GM12878 (cell line): ENCODE results near the gene CACNA2D3. TPM values are rescaled to one million over a fixed set of nuclear protein-coding genes. Genes with fewer than 3 reads are reported as not detected.

Source experiments
- ATAC-seq: fragments of 200-7000 bp; cut with Tn5 transposase; 3 replicates; pipeline ENCODE4 v1.9.1; 2020; ENCODE audit warnings: mild to moderate bottlenecking, moderate library complexity
- BruUV-seq: library from RNA; stranded (reverse); fragments of 400-500 nt; replicated peaks from 2 replicates; lab custom pipeline; 2021; lab: Mats Ljungman, UMichigan
- CTCF ChIA-PET: fragments of 300-600 bp; sonication (Branson Sonifier 250); formaldehyde crosslinking; extraction: SDS; loops from one replicate; lab custom pipeline; 2021; ENCODE audit warnings: inconsistent platforms; lab: Yijun Ruan, JAX
- POLR2A ChIA-PET: fragments of 350-600 bp; formaldehyde crosslinking; extraction: SDS; loops from one replicate; lab custom pipeline; 2021; ENCODE audit warnings: inconsistent platforms; lab: Charles Lee
- RAD21 ChIA-PET: fragments of 300-600 bp; sonication (Branson Sonifier 250); formaldehyde crosslinking; loops from one replicate; lab custom pipeline; 2023; ENCODE audit warnings: antibody characterized with exemption; ENCODE audit not compliant: unreplicated experiment; lab: Charles Lee
- SMC1A ChIA-PET: fragments of 300-600 bp; sonication (Branson Sonifier 250); formaldehyde crosslinking; loops from one replicate; lab custom pipeline; 2023; ENCODE audit not compliant: unreplicated experiment, uncharacterized antibody; lab: Charles Lee
- DNase-seq: peaks from one replicate; pipeline ENCODE4 v3.0.0-alpha.2; 2011; ENCODE audit warnings: low read depth, low spot score
- FAIRE-seq: peaks from 3 replicates; lab custom pipeline; 2011; peaks lifted over from hg19 to GRCh38; lab: Jason Lieb, UNC
- H2AFZ ChIP-seq: 2 replicates; pipeline ENCODE4 v1.6.0; 2011; ENCODE audit warnings: low read depth, low read length, control low read depth; ENCODE audit not compliant: control insufficient read depth
- H3K27ac ChIP-seq: 2 replicates; pipeline ENCODE4 v1.5.1; 2011; ENCODE audit warnings: control low read depth; ENCODE audit not compliant: control insufficient read depth, insufficient read depth
- H3K27me3 ChIP-seq, 2 experiments: replicated peaks in 1 of 2; 2 replicates each; pipeline versions ENCODE4 v1.6.0 to v1.6.1; 2011; ENCODE audit warnings: low read length in 1 of 2; ENCODE audit not compliant: control insufficient read depth in 2 of 2, insufficient read depth in 2 of 2
- H3K36me3 ChIP-seq, 2 experiments: 2 replicates each; pipeline ENCODE4 v1.5.1; 2011; ENCODE audit warnings: low read length in 1 of 2; ENCODE audit not compliant: control insufficient read depth in 2 of 2, insufficient read depth in 2 of 2
- H3K4me1 ChIP-seq: 2 replicates; pipeline ENCODE4 v1.6.1; 2011; ENCODE audit warnings: mild to moderate bottlenecking, low read length, moderate library complexity, mixed read lengths; ENCODE audit not compliant: control insufficient read depth, insufficient read depth
- H3K4me2 ChIP-seq: 2 replicates; pipeline ENCODE4 v1.6.0; 2011; ENCODE audit warnings: control low read depth; ENCODE audit not compliant: control insufficient read depth, insufficient read depth
- H3K4me3 ChIP-seq: fragments of 200-600 bp; sonication (generic); 2 replicates; pipeline ENCODE4 v1.5.1; 2016
- H3K79me2 ChIP-seq: 2 replicates; pipeline ENCODE4 v1.6.0; 2011; ENCODE audit warnings: low read length; ENCODE audit not compliant: control insufficient read depth, insufficient read depth
- H3K9ac ChIP-seq: 2 replicates; pipeline ENCODE4 v1.8.0; 2011; ENCODE audit warnings: low read length, control low read depth, mixed read lengths; ENCODE audit not compliant: control insufficient read depth, insufficient read depth
- H3K9me3 ChIP-seq: replicated peaks from 3 replicates; pipeline ENCODE4 v1.5.1; 2011; ENCODE audit warnings: mild to moderate bottlenecking, low read length; ENCODE audit not compliant: control insufficient read depth, insufficient read depth
- H4K20me1 ChIP-seq: 2 replicates; pipeline ENCODE4 v1.6.0; 2011; ENCODE audit not compliant: control insufficient read depth, insufficient read depth
- ASH2L ChIP-seq: fragments of 300-600, 200-600 bp; sonication (generic); IDR thresholded peaks from 2 replicates; pipeline ENCODE4 v1.6.1; 2017; ENCODE audit warnings: low read depth, mild to moderate bottlenecking, borderline replicate concordance
- BHLHE40 ChIP-seq, 2 experiments: fragments of 450-650 bp in 1 of 2; IDR thresholded peaks; 2 replicates each; pipeline ENCODE4 v1.6.1; 2011 to 2017; ENCODE audit warnings: low read depth in 2 of 2, borderline replicate concordance in 1 of 2, improper control_type of control experiment in 1 of 2, low read length in 1 of 2, mild to moderate bottlenecking in 1 of 2
- EED ChIP-seq: sonication (generic); IDR thresholded peaks from 2 replicates; pipeline ENCODE4 v1.6.1; 2016; ENCODE audit warnings: antibody characterized with exemption, low read depth
- EGR1 ChIP-seq, 2 experiments: IDR thresholded peaks; 1 replicate in 1 of 2; 2 replicates in 1 of 2; pipeline ENCODE4 v1.6.1; 2011 to 2012; ENCODE audit warnings: low read depth in 2 of 2, low read length in 2 of 2, borderline replicate concordance in 1 of 2, mild to moderate bottlenecking in 1 of 2, moderate library complexity in 1 of 2
- EP300 ChIP-seq, 2 experiments: fragments of 150-350 bp in 1 of 2; IDR thresholded peaks; 2 replicates each; pipeline ENCODE4 v1.6.1; 2011 to 2012; ENCODE audit warnings: low read depth in 2 of 2, low read length in 2 of 2, borderline replicate concordance in 1 of 2, improper control_type of control experiment in 1 of 2, inconsistent platforms in 1 of 2; ENCODE audit not compliant: control insufficient read depth in 1 of 2
- EZH2 ChIP-seq: IDR thresholded peaks from 2 replicates; pipeline ENCODE4 v1.6.1; 2012; ENCODE audit warnings: low read depth, mild to moderate bottlenecking, control low read depth, inconsistent platforms, low read length, borderline replicate concordance; ENCODE audit not compliant: control insufficient read depth
- HCFC1 ChIP-seq: fragments of 150-350 bp; IDR thresholded peaks from 2 replicates; pipeline ENCODE4 v1.6.1; 2014; ENCODE audit warnings: low read length
- HSF1 ChIP-seq: fragments of 150-350 bp; IDR thresholded peaks from 2 replicates; pipeline ENCODE4 v1.6.1; 2014; ENCODE audit warnings: mild to moderate bottlenecking, low read depth, low read length
- IKZF2 ChIP-seq, 2 experiments: fragments of 450-650 bp; IDR thresholded peaks; 2 replicates each; pipeline ENCODE4 v1.6.1; 2017; ENCODE audit warnings: mild to moderate bottlenecking in 2 of 2, moderate library complexity in 2 of 2
- MEF2B ChIP-seq: fragments of 450-650 bp; IDR thresholded peaks from 2 replicates; pipeline ENCODE4 v1.6.1; 2018; ENCODE audit warnings: mild to moderate bottlenecking, moderate library complexity; ENCODE audit not compliant: partially characterized antibody, poor library complexity, severe bottlenecking
- MLLT1 ChIP-seq: fragments of 450-650 bp; IDR thresholded peaks from 2 replicates; pipeline ENCODE4 v1.6.1; 2016; ENCODE audit warnings: mild to moderate bottlenecking
- NBN ChIP-seq: fragments of 450-650 bp; IDR thresholded peaks from 2 replicates; pipeline ENCODE4 v1.6.1; 2016
- SKIL ChIP-seq: fragments of 450-650 bp; IDR thresholded peaks from 2 replicates; pipeline ENCODE4 v1.6.1; 2017; ENCODE audit warnings: mild to moderate bottlenecking, low read depth, inconsistent platforms; ENCODE audit not compliant: poor library complexity, severe bottlenecking
- SREBF2 ChIP-seq: IDR thresholded peaks from 2 replicates; pipeline ENCODE4 v1.6.1; 2012; ENCODE audit warnings: mild to moderate bottlenecking, low read length
- STAT3 ChIP-seq: IDR thresholded peaks from 2 replicates; pipeline ENCODE4 v1.6.1; 2011; ENCODE audit warnings: low read depth, low read length, improper control_type of control experiment
- SUZ12 ChIP-seq: fragments of 200-600 bp; sonication (generic); IDR thresholded peaks from one replicate; pipeline ENCODE4 v1.6.1; 2018; ENCODE audit warnings: antibody characterized with exemption, mild to moderate bottlenecking; ENCODE audit not compliant: unreplicated experiment
- TCF3 ChIP-seq: IDR thresholded peaks from 2 replicates; pipeline ENCODE4 v1.6.1; 2012; ENCODE audit warnings: low read depth, mild to moderate bottlenecking, low read length, borderline replicate concordance; ENCODE audit not compliant: insufficient read depth
- WRNIP1 ChIP-seq: IDR thresholded peaks from 2 replicates; pipeline ENCODE4 v1.6.1; 2011; ENCODE audit warnings: low read depth, low read length, improper control_type of control experiment, borderline replicate concordance
- WGBS: methylation state at CpG from one replicate; pipeline ENCODE4 v1.1.6; 2016; ENCODE audit warnings: low lambda C conversion rate; ENCODE audit not compliant: insufficient replicate concordance, insufficient coverage; ENCODE audit errors: missing lambda C conversion rate; 5-methylcytosine and 5-hydroxymethylcytosine counted together
- in situ Hi-C: fragments of 300-500 bp; cut with MboI; formaldehyde crosslinking; loops from 9 replicates; pipeline ENCODE4 v1.14.3; 2018; ENCODE audit warnings: mixed read lengths
- intact Hi-C: fragments of 100-400 bp; cut with micrococcal nuclease; formaldehyde crosslinking; loops from one replicate; pipeline ENCODE4 v1.14.2; 2022; ENCODE audit not compliant: unreplicated experiment
- polyA plus RNA-seq, 11 experiments: library from polyadenylated mRNA; depleted of rRNA in 4 of 11; unstranded in 6 of 11; stranded (reverse) in 5 of 11; fragments of >200 nt; fragmentation: Nextera tagmentation in 4 of 11; fragmentation: Illumina TruSeq in 1 of 11; extraction: Ambion mirVana in 4 of 11; extraction: Trizol in 1 of 11; gene quantifications; 1 replicate in 1 of 11; 2 replicates in 10 of 11; pipeline versions ENCODE4 v1.2.1 to v1.2.3, GENCODE V29; 2011 to 2016; ENCODE audit warnings: inconsistent platforms in 2 of 11, missing spikeins in 2 of 11, low read depth in 1 of 11
- total RNA-seq, 4 experiments: library from RNA; depleted of rRNA in 3 of 4; stranded (reverse); fragments of >200 nt in 3 of 4; fragmentation: Illumina TruSeq in 1 of 4; extraction: Trizol in 1 of 4; gene quantifications; 2 replicates each; pipeline versions ENCODE4 v1.2.1 to v1.2.3, GENCODE V29; 2013 to 2021

Gene CACNA2D3
- total and polyA plus RNA-seq, 10 of the 15 experiments (the other 5 are each of a cell fraction or from before 2014, with no cell fraction given): not detected

GRCh38 chr3:54888162-54888561, 765.8 kb downstream of the CACNA2D3 start:
- Histone ChIP-seq H3K36me3 (no peaks in the 10 kb centered on the region), H4K20me1 (no peaks in the 10 kb centered on the region), H3K79me2 (no peaks in the 10 kb centered on the region), H3K9ac (no peak overlapping the region), H3K4me3 (no peak overlapping the region), H3K9me3 (no peaks in the 10 kb centered on the region), H3K27ac (no peak overlapping the region), H3K4me2 (no peak overlapping the region), H2AFZ (no peak overlapping the region), H3K27me3 (no peaks in the 10 kb centered on the region; a peak in 2 of 4 replicates), H3K4me1 (no peaks in the 10 kb centered on the region)
- no peak for FAIRE-seq
- ATAC-seq: no peak
- 17% methylated on average over 9 of the region's 9 CpGs for WGBS
- POLR2A ChIA-PET: no interaction called here
- BruUV-seq: no TSS peak
- in situ Hi-C loops: no loop called here
- no peak for DNase-seq
- CTCF ChIA-PET: interaction anchor here (0.6 kb wide), 1 partner anchor 90 kb away, joined by 3 read pairs; no protein-coding TSS in a partner anchor
- RAD21 ChIA-PET: no interaction called here
- SMC1A ChIA-PET: no interaction called here
- intact Hi-C loops: no loop called here
- TF ChIP-seq NBN (no peak), EGR1 (IDR thresholded peaks at IDR 0.05; ENCODE audit: borderline replicate concordance in 1 of 2, low read depth in 2 of 2, low read length in 2 of 2) (no peak), MEF2B (no peak), SKIL (no peak), ASH2L (no peak), IKZF2 (IDR thresholded peaks at IDR 0.05) (no peak), WRNIP1 (no peak), STAT3 (no peak), EP300 (IDR thresholded peaks at IDR 0.05; ENCODE audit: borderline replicate concordance in 1 of 2, control insufficient read depth in 1 of 2, low read depth in 2 of 2, low read length in 2 of 2) (no peak), HCFC1 (no peak), SUZ12 (no peak), BHLHE40 (IDR thresholded peaks at IDR 0.05; ENCODE audit: borderline replicate concordance in 1 of 2, low read depth in 2 of 2, low read length in 1 of 2) (no peak), MLLT1 (no peak), SREBF2 (no peak), EED (no peak), TCF3 (no peak), EZH2 (no peak), HSF1 (no peak)
